H9 (cell line): ENCODE data around the gene STK11. TPM values are rescaled to one million over a fixed set of nuclear protein-coding genes. Genes with fewer than 3 reads are reported as not detected.

Source experiments
- DNase-seq: peaks from one replicate; pipeline ENCODE4 v3.0.0-alpha.2; 2017
- H2AFZ ChIP-seq: one replicate; pipeline ENCODE4 v1.6.1; 2013; ENCODE audit warnings: mild to moderate bottlenecking, low read length, control low read depth, moderate library complexity
- H2AK5ac ChIP-seq: 2 replicates; pipeline ENCODE4 v1.6.1; 2013; ENCODE audit warnings: low read length, control low read depth, mixed read lengths; ENCODE audit not compliant: insufficient read length
- H2BK120ac ChIP-seq: one replicate; pipeline ENCODE4 v1.6.1; 2013; ENCODE audit warnings: low read depth, mild to moderate bottlenecking, low read length, control low read depth, inconsistent platforms; ENCODE audit not compliant: poor library complexity, severe bottlenecking
- H2BK12ac ChIP-seq: 2 replicates; pipeline ENCODE4 v1.6.1; 2013; ENCODE audit warnings: low read length, control low read depth, mixed read lengths, low read depth; ENCODE audit not compliant: insufficient read length
- H2BK15ac ChIP-seq: 2 replicates; pipeline ENCODE4 v1.6.1; 2013; ENCODE audit warnings: low read depth, low read length, control low read depth
- H2BK20ac ChIP-seq: one replicate; pipeline ENCODE4 v1.6.1; 2013; ENCODE audit warnings: low read depth, mild to moderate bottlenecking, low read length, control low read depth, inconsistent platforms; ENCODE audit not compliant: poor library complexity, severe bottlenecking
- H2BK5ac ChIP-seq: 2 replicates; pipeline ENCODE4 v1.6.1; 2013; ENCODE audit warnings: low read length, control low read depth, mixed read lengths; ENCODE audit not compliant: insufficient read length
- H3K14ac ChIP-seq: 2 replicates; pipeline ENCODE4 v1.6.1; 2013; ENCODE audit warnings: low read length, control low read depth; ENCODE audit not compliant: insufficient read depth
- H3K18ac ChIP-seq: 2 replicates; pipeline ENCODE4 v1.6.1; 2013; ENCODE audit warnings: low read depth, mild to moderate bottlenecking, mixed read lengths, low read length, control low read depth; ENCODE audit not compliant: insufficient read length
- H3K23ac ChIP-seq: 2 replicates; pipeline ENCODE4 v1.6.1; 2013; ENCODE audit warnings: low read length, control low read depth, mixed read lengths, low read depth; ENCODE audit not compliant: insufficient read length
- H3K23me2 ChIP-seq: 2 replicates; pipeline ENCODE4 v1.6.1; 2013; ENCODE audit warnings: low read depth, mild to moderate bottlenecking, mixed read lengths, low read length, control low read depth; ENCODE audit not compliant: insufficient read length, poor library complexity, severe bottlenecking
- H3K27ac ChIP-seq: 2 replicates; pipeline ENCODE4 v1.5.1; 2013; ENCODE audit warnings: low read length, control low read depth, mixed read lengths, low read depth; ENCODE audit not compliant: insufficient read length
- H3K27me3 ChIP-seq: 2 replicates; pipeline ENCODE4 v1.6.1; 2013; ENCODE audit warnings: low read length, control low read depth, inconsistent platforms; ENCODE audit not compliant: insufficient read depth
- H3K4ac ChIP-seq: 2 replicates; pipeline ENCODE4 v1.6.1; 2013; ENCODE audit warnings: low read depth, mild to moderate bottlenecking, control low read depth, inconsistent platforms, low read length, moderate library complexity
- H3K4me1 ChIP-seq: 2 replicates; pipeline ENCODE4 v1.6.1; 2013; ENCODE audit warnings: low read length, control low read depth, inconsistent platforms; ENCODE audit not compliant: insufficient read depth
- H3K4me2 ChIP-seq: 2 replicates; pipeline ENCODE4 v1.6.1; 2013; ENCODE audit warnings: low read length, control low read depth, mixed read lengths; ENCODE audit not compliant: insufficient read length, insufficient read depth
- H3K56ac ChIP-seq: 2 replicates; pipeline ENCODE4 v1.6.1; 2013; ENCODE audit warnings: low read depth, mild to moderate bottlenecking, mixed read lengths, low read length, control low read depth; ENCODE audit not compliant: insufficient read length
- H3K79me1 ChIP-seq: 2 replicates; pipeline ENCODE4 v1.6.1; 2013; ENCODE audit warnings: low read depth, mild to moderate bottlenecking, moderate library complexity, low read length, control low read depth, inconsistent platforms; ENCODE audit not compliant: insufficient read depth, poor library complexity, severe bottlenecking
- H3K79me2 ChIP-seq: 2 replicates; pipeline ENCODE4 v1.6.1; 2013; ENCODE audit warnings: low read length, control low read depth, inconsistent platforms; ENCODE audit not compliant: insufficient read depth
- H3K9ac ChIP-seq: 2 replicates; pipeline ENCODE4 v1.6.1; 2013; ENCODE audit warnings: low read length, control low read depth, mixed read lengths; ENCODE audit not compliant: insufficient read length; ENCODE audit errors: extremely low read depth
- H3K9me3 ChIP-seq: one replicate; pipeline ENCODE4 v1.6.1; 2013; ENCODE audit warnings: low read depth, low read length, inconsistent platforms; ENCODE audit not compliant: control insufficient read depth
- H3T11ph ChIP-seq: one replicate; pipeline ENCODE4 v1.6.1; 2013; ENCODE audit warnings: mild to moderate bottlenecking, low read length, control low read depth, inconsistent platforms
- H4K20me1 ChIP-seq: one replicate; pipeline ENCODE4 v1.6.1; 2013; ENCODE audit not compliant: control insufficient read depth, insufficient read length, insufficient read depth
- H4K5ac ChIP-seq: 2 replicates; pipeline ENCODE4 v1.6.1; 2013; ENCODE audit warnings: low read depth, mild to moderate bottlenecking, mixed read lengths, low read length, control low read depth; ENCODE audit not compliant: insufficient read length
- H4K8ac ChIP-seq: replicated peaks from 2 replicates; pipeline ENCODE4 v1.6.1; 2013; ENCODE audit warnings: low read length, control low read depth, mixed read lengths, low read depth; ENCODE audit not compliant: insufficient read length
- H4K91ac ChIP-seq: 2 replicates; pipeline ENCODE4 v1.6.1; 2013; ENCODE audit warnings: low read depth, mild to moderate bottlenecking, moderate library complexity, mixed read lengths, low read length, control low read depth; ENCODE audit not compliant: insufficient read length
- H3K27ac Mint-ChIP-seq, 3 experiments: 2 replicates in 2 of 3; 3 replicates in 1 of 3; pipeline ENCODE4 v1.8.0; 2020 to 2021; ENCODE audit warnings: mixed read lengths in 3 of 3, mild to moderate bottlenecking in 1 of 3, moderate library complexity in 1 of 3
- H3K27me3 Mint-ChIP-seq: 2 replicates; pipeline ENCODE4 v1.8.0; 2021; ENCODE audit warnings: low read depth, mild to moderate bottlenecking, moderate library complexity, mixed read lengths
- H3K36me3 Mint-ChIP-seq, 3 experiments: 2 replicates in 2 of 3; 3 replicates in 1 of 3; pipeline ENCODE4 v1.8.0; 2020 to 2021; ENCODE audit warnings: low read depth in 3 of 3, mixed read lengths in 3 of 3; ENCODE audit not compliant: insufficient read depth in 1 of 3
- H3K4me1 Mint-ChIP-seq, 2 experiments: 2 replicates each; pipeline ENCODE4 v1.8.0; 2020; ENCODE audit warnings: mixed read lengths in 2 of 2
- H3K4me3 Mint-ChIP-seq, 2 experiments: 2 replicates in 1 of 2; 3 replicates in 1 of 2; pipeline ENCODE4 v1.8.0; 2020 to 2021; ENCODE audit warnings: mild to moderate bottlenecking in 2 of 2, mixed read lengths in 2 of 2, moderate library complexity in 1 of 2
- H3K9me3 Mint-ChIP-seq, 2 experiments: 2 replicates in 1 of 2; 3 replicates in 1 of 2; pipeline ENCODE4 v1.8.0; 2020; ENCODE audit warnings: mild to moderate bottlenecking in 2 of 2, mixed read lengths in 2 of 2, moderate library complexity in 1 of 2
- CTCF ChIP-seq: fragments of 200-600 bp; sonication (generic); conservative IDR thresholded peaks from 3 replicates; pipeline ENCODE4 v1.8.0; 2021; ENCODE audit warnings: antibody characterized with exemption, mild to moderate bottlenecking
- WGBS: extraction: QIAGEN DNeasy Blood & Tissue Kit; methylation state at CpG from one replicate; pipeline ENCODE4 v1.1.7; 2013; ENCODE audit warnings: missing lambda C conversion rate, low lambda C conversion rate, mixed read lengths; ENCODE audit not compliant: insufficient read length; ENCODE audit errors: extremely low coverage; 5-methylcytosine and 5-hydroxymethylcytosine counted together
- total RNA-seq: library from RNA; stranded (reverse); gene quantifications from 2 replicates; pipeline ENCODE4 v1.2.1, GENCODE V29; 2021

Gene STK11
- total RNA-seq, 1 experiment from 2014 or later = 74.3 TPM

- no peaks in the 10 kb centered on the region for H3K27me3 ChIP-seq
- no peak overlapping the region for H2BK12ac ChIP-seq
- H2BK20ac ChIP-seq = no peak overlapping the region
- Mint-ChIP-seq H3K27me3 (peaks cover 13% of the 10 kb centered on the region), H3K4me1 (peaks cover 54 to 59% of the 10 kb centered on the region in 2 experiments), H3K4me3 (peak overlapping the region; percentile 56 to 72), H3K36me3 (peaks cover 5 to 22% (median 8%) of the 10 kb centered on the region in 3 experiments), H3K27ac (peak overlapping the region in 2 of 3 experiments; percentile 55 to 98; a peak in 3 of 7 replicates), H3K9me3 (no peaks in the 10 kb centered on the region; a peak in 1 of 5 replicates)
- no peak overlapping the region for H3K4ac ChIP-seq
- no peak overlapping the region for H3T11ph ChIP-seq
- peaks cover 4% of the 10 kb centered on the region; the same call in 1 of the 2 replicates for H3K79me2 ChIP-seq
- H3K23ac ChIP-seq = no peak overlapping the region
- peaks cover 30% of the 10 kb centered on the region for H3K23me2 ChIP-seq
- peak overlapping the region; percentile 45 for H3K4me2 ChIP-seq
- no peak for DNase-seq
- H3K4me1 ChIP-seq = peaks cover 4% of the 10 kb centered on the region; the same call in 1 of the 2 replicates
- WGBS = no CpG with 5 or more reads among the region's 28 CpGs
- H2BK120ac ChIP-seq = no peak overlapping the region
- no peaks in the 10 kb centered on the region for H3K79me1 ChIP-seq
- no peak overlapping the region for H4K8ac ChIP-seq
- H3K9me3 ChIP-seq = no peaks in the 10 kb centered on the region
- H3K27ac ChIP-seq = no peak overlapping the region
- no peak overlapping the region for H3K9ac ChIP-seq
- no peak overlapping the region for H2AK5ac ChIP-seq
- TF ChIP-seq CTCF = no peak
- no peak overlapping the region for H3K56ac ChIP-seq
- H2BK15ac ChIP-seq = no peak overlapping the region
- no peak overlapping the region for H3K14ac ChIP-seq
- H2AFZ ChIP-seq = no peak overlapping the region
- H4K91ac ChIP-seq = no peak overlapping the region
- no peak overlapping the region for H2BK5ac ChIP-seq
- H4K5ac ChIP-seq = no peak overlapping the region
- no peaks in the 10 kb centered on the region for H4K20me1 ChIP-seq
- H3K18ac ChIP-seq = peak overlapping the region; percentile 23
Observed at GRCh38 chr19:1265615-1266128, 60.1 kb downstream of the STK11 start.
